HepG2 (cell line): ENCODE data around the gene IRF3. TPM values are rescaled to one million over a fixed set of nuclear protein-coding genes. Genes with fewer than 3 reads are reported as not detected.
"Not testable (repeated sequence)": the region's sequence is repeated elsewhere in the genome, so short reads cannot be mapped to it uniquely, and the experiment has no call there.

Source experiments
- ATAC-seq: fragments of 200-7000 bp; cut with Tn5 transposase; 3 replicates; pipeline ENCODE4 v1.9.1; 2020; ENCODE audit warnings: mild to moderate bottlenecking, moderate library complexity
- BruUV-seq: library from RNA; stranded (reverse); fragments of 400-500 nt; replicated peaks from 2 replicates; lab custom pipeline; 2021; lab: Mats Ljungman, UMichigan
- CTCF ChIA-PET: fragments of 300-600 bp; formaldehyde crosslinking; extraction: SDS; loops from one replicate; lab custom pipeline; 2021; ENCODE audit warnings: low total read pairs, inconsistent platforms, low intra/inter-chr PET ratio; lab: Yijun Ruan, JAX
- POLR2A ChIA-PET: fragments of 350-600 bp; sonication (Branson Sonifier 250); formaldehyde crosslinking; loops from one replicate; lab custom pipeline; 2020; ENCODE audit warnings: antibody characterized with exemption, inconsistent platforms; lab: Yijun Ruan, JAX
- DNase-seq: peaks from one replicate; pipeline ENCODE4 v3.0.0-alpha.2; 2015; ENCODE audit warnings: low spot score
- FAIRE-seq: peaks from 3 replicates; lab custom pipeline; 2011; peaks lifted over from hg19 to GRCh38; lab: Jason Lieb, UNC
- H2AFZ ChIP-seq: one replicate; pipeline ENCODE4 v1.6.1; 2011; ENCODE audit warnings: low read length, inconsistent platforms
- H3K27ac ChIP-seq: fragments of 300-600 bp; 3 replicates; pipeline ENCODE4 v1.8.0; 2011; ENCODE audit warnings: mixed run types, mild to moderate bottlenecking, mixed read lengths, low read length, inconsistent platforms; ENCODE audit not compliant: insufficient read depth; ENCODE audit errors: extremely low read length
- H3K27me3 ChIP-seq, 2 experiments: fragments of 200-600 bp in 1 of 2; 2 replicates in 1 of 2; 3 replicates in 1 of 2; pipeline versions ENCODE4 v1.6.0 to v1.8.0; 2011; ENCODE audit warnings: low read length in 2 of 2, mild to moderate bottlenecking in 2 of 2, moderate library complexity in 2 of 2, inconsistent platforms in 1 of 2; ENCODE audit not compliant: insufficient read depth in 2 of 2, control insufficient read depth in 1 of 2
- H3K36me3 ChIP-seq, 2 experiments: fragments of 200-600 bp in 1 of 2; replicated peaks in 1 of 2; 2 replicates in 1 of 2; 3 replicates in 1 of 2; pipeline versions ENCODE4 v1.5.1 to v1.8.0; 2011; ENCODE audit warnings: low read length in 2 of 2, inconsistent platforms in 1 of 2; ENCODE audit not compliant: insufficient read depth in 2 of 2, control insufficient read depth in 1 of 2
- H3K4me1 ChIP-seq: 2 replicates; pipeline ENCODE4 v1.5.1; 2012; ENCODE audit warnings: low read length, inconsistent platforms; ENCODE audit not compliant: insufficient read depth
- H3K4me2 ChIP-seq: 2 replicates; pipeline ENCODE4 v1.6.0; 2011; ENCODE audit warnings: low read depth, low read length, inconsistent platforms
- H3K4me3 ChIP-seq, 3 experiments: fragments of 200-600 bp in 1 of 3; sonication (generic), shearing (Covaris generic) in 1 of 3; replicated peaks in 1 of 3; 2 replicates each; pipeline ENCODE4 v1.5.1; 2011 to 2016; ENCODE audit warnings: low read length in 3 of 3, inconsistent platforms in 2 of 3, low read depth in 2 of 3, mild to moderate bottlenecking in 2 of 3, control low read depth in 1 of 3, mixed read lengths in 1 of 3; ENCODE audit not compliant: insufficient read depth in 1 of 3
- H3K79me2 ChIP-seq: one replicate; pipeline ENCODE4 v1.6.1; 2011; ENCODE audit warnings: low read length, inconsistent platforms; ENCODE audit not compliant: insufficient read depth
- H3K9ac ChIP-seq: 2 replicates; pipeline ENCODE4 v1.6.0; 2011; ENCODE audit warnings: mild to moderate bottlenecking, low read depth, low read length, inconsistent platforms; ENCODE audit not compliant: insufficient read depth
- H3K9me3 ChIP-seq: 2 replicates; pipeline ENCODE4 v1.5.1; 2012; ENCODE audit warnings: mild to moderate bottlenecking, low read length
- H4K20me1 ChIP-seq: 2 replicates; pipeline ENCODE4 v1.6.0; 2011; ENCODE audit warnings: inconsistent platforms, mild to moderate bottlenecking, low read length, moderate library complexity; ENCODE audit not compliant: insufficient read depth
- AGO2 ChIP-seq: fragments of 200-400 bp; formaldehyde crosslinking; optimal IDR thresholded peaks from 2 replicates; pipeline ENCODE3; 2017; ENCODE audit warnings: mild to moderate bottlenecking, low read depth, low read length, moderate library complexity
- ZNF775 ChIP-seq: sonication (generic); formaldehyde crosslinking; IDR thresholded peaks from 2 replicates; pipeline ENCODE4 v1.4.0; 2020; ENCODE audit warnings: missing genetic modification reagents, mild to moderate bottlenecking, moderate library complexity, borderline replicate concordance
- ZNF792 ChIP-seq: IDR thresholded peaks from 2 replicates; pipeline ENCODE4 v1.6.1; 2016
- WGBS: methylation state at CpG from one replicate; pipeline ENCODE4 v1.1.6; 2017; ENCODE audit warnings: low lambda C conversion rate; 5-methylcytosine and 5-hydroxymethylcytosine counted together
- in situ Hi-C: cut with HindIII; loops from 2 replicates; pipeline ENCODE4 v1.10.0; 2017; ENCODE audit warnings: low pct_unique_long_range_greater_than_20kb; ENCODE audit not compliant: extremely low pct_ligation_motif_present
- intact Hi-C: fragments of 100-400 bp; cut with micrococcal nuclease; formaldehyde crosslinking; loops from one replicate; pipeline ENCODE4 v1.10.0; 2022; ENCODE audit not compliant: unreplicated experiment
- polyA plus RNA-seq, 8 experiments: library from polyadenylated mRNA; depleted of rRNA in 3 of 8; stranded (reverse) in 7 of 8; unstranded in 1 of 8; fragments of >200 nt; fragmentation: Illumina TruSeq in 4 of 8; extraction: Trizol in 4 of 8; gene quantifications; 2 replicates each; pipeline versions ENCODE4 v1.2.1 to v1.2.3, GENCODE V29; 2011 to 2016; ENCODE audit warnings: low read depth in 4 of 8, missing spikeins in 1 of 8, mixed read lengths in 1 of 8; ENCODE audit not compliant: insufficient read depth in 1 of 8
- total RNA-seq, 5 experiments: library from RNA; depleted of rRNA; stranded (reverse); fragments of >200 nt; fragmentation: Illumina TruSeq; extraction: Trizol; gene quantifications; 2 replicates each; pipeline ENCODE4 v1.2.3, GENCODE V29; 2016; ENCODE audit warnings: low read depth in 1 of 5

Gene IRF3
- total and polyA plus RNA-seq, 2 of the 13 experiments (the other 11 are each of a cell fraction or from before 2014, with no cell fraction given): 61.9 to 65.5 TPM

DNA sequence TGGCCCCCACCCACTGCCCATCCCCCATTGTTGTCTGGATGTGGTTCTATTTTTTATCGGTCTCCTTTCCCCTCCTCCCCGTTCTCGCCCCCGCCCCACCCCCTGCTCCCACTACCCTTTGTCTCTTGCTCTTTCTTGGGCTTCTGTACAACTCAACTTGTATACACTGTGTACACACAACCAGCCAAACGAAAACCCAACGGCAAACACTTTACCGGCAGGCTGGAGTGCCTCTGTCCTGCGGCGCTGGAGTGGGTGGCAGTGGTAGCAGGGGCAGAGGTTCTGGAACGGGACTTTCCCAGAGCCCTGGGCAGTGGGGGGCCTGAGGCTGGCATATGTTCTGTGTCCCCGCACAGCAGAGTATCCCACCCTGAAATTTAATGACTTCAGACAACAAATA, 39.4 kb downstream of the IRF3 start:
- POLR2A ChIA-PET: no interaction called here
- H3K9ac ChIP-seq: no peak overlapping the region
- no peak overlapping the region for H3K27ac ChIP-seq
- no peaks in the 10 kb centered on the region for H3K27me3 ChIP-seq
- H3K4me3 ChIP-seq: no peak overlapping the region
- no TSS peak for BruUV-seq
- no peak for DNase-seq
- in situ Hi-C loops (no loop called here), intact Hi-C loops (no loop called here)
- no peaks in the 10 kb centered on the region for H4K20me1 ChIP-seq
- no peak for TF ChIP-seq ZNF792
- no peak for ATAC-seq
- H3K79me2 ChIP-seq: no peaks in the 10 kb centered on the region
- H3K4me2 ChIP-seq: no peak overlapping the region
- CTCF ChIA-PET: no interaction called here
- no peaks in the 10 kb centered on the region for H3K4me1 ChIP-seq
- FAIRE-seq: no peak
- no peak overlapping the region for H2AFZ ChIP-seq
- WGBS: 95% methylated on average over 11 of the region's 11 CpGs
- no peaks in the 10 kb centered on the region for H3K9me3 ChIP-seq
- H3K36me3 ChIP-seq: peaks cover 9 to 23% of the 10 kb centered on the region in 2 experiments; a peak in 3 of 5 replicates

DNA sequence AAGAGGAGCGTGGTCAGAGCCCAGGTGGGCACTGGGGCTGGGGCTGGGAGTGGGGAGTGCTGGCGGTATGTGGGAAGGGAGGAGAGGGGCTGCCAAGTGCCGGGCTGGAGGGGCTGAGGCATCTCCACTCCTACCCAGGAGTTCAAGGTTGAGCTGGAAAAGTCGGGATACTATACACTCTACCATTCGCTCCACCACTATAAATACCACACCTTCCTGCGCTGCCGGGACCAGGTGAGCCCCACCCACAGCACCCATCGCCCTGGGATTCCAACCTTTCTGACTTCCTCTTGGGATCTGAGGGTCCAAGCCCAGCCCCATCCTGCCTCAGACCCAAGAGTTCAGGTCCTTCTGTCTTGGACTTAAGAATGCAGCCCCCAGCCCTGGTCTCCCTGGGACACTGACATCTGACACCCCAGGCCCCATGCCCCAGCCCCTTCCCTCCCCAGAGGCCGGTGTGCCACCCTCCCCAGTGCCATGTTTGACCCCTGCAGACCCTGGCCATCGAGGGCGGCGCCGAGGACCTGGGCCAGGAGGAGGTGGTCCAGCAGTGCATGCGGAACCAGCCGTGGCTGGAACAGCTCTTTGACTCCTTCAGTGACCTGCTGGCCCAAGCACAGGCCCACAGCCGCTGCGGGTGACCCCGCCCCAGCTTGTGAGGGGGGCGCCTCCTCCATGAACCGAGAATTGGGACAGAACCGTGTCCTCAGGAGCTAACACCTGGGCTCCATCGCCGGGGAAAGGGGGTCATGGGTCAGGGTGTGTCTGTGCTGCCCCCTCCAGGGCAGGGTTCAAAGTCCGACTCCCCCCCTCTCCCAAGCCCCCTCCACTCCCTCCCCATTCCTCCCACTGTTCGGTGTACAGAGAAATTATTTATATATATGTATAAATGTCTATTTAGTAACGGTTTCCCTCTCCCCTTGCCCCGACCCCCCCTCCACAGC, 40.4 kb downstream of the IRF3 start:
- FAIRE-seq: no peak
- Histone ChIP-seq H3K27ac (no peak overlapping the region), H3K36me3 (peaks cover 12 to 25% of the 10 kb centered on the region in 2 experiments; a peak in 4 of 5 replicates), H3K4me1 (no peaks in the 10 kb centered on the region), H2AFZ (no peak overlapping the region), H4K20me1 (no peaks in the 10 kb centered on the region), H3K4me3 (no peak overlapping the region), H3K79me2 (no peaks in the 10 kb centered on the region), H3K4me2 (no peak overlapping the region), H3K9me3 (no peaks in the 10 kb centered on the region), H3K9ac (no peak overlapping the region), H3K27me3 (no peaks in the 10 kb centered on the region)
- WGBS: 92% methylated on average over 13 of the region's 27 CpGs
- DNase-seq: no peak
- in situ Hi-C loops (no loop called here), intact Hi-C loops (no loop called here)
- ATAC-seq: peak; percentile 35; the same call in 2 of the 3 replicates
- TF ChIP-seq AGO2 (peak; percentile 17), ZNF775 (no peak)
- ChIA-PET POLR2A (no interaction called here), CTCF (no interaction called here)
- BruUV-seq: no TSS peak

DNA sequence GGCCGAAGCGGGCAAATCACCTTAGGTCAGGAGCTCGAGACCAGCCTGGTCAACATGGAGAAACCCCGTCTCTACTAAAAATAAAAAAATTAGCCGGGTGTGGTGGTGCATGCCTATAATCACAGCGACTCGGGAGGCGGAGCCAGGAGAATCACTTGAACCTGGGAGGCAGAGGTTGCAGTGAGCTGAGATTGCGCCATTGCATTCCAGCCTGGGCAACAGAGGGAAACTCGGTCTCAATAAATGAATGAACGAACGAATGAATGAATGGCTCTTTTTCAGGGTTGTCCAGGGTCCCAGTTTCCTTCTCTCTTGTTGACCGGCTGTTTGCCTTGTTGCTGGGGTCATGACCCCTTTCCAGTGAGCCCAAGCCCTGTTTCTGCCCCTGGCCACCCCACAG, 47.8 kb downstream of the IRF3 start:
- Histone ChIP-seq H3K36me3 (peaks cover 22 to 51% of the 10 kb centered on the region in 2 experiments; a peak in 4 of 5 replicates), H3K4me1 (peaks cover 16% of the 10 kb centered on the region)
- H3K9ac ChIP-seq, H3K79me2 ChIP-seq, H2AFZ ChIP-seq, H4K20me1 ChIP-seq, in situ Hi-C loops, DNase-seq, H3K4me3 ChIP-seq, BruUV-seq, FAIRE-seq, CTCF ChIA-PET, intact Hi-C loops, H3K4me2 ChIP-seq, H3K27ac ChIP-seq, POLR2A ChIA-PET, H3K27me3 ChIP-seq, H3K9me3 ChIP-seq, ATAC-seq: not testable (repeated sequence)
- 91% methylated on average over 13 of the region's 13 CpGs for WGBS
